ENCODE data around the gene RAPGEF1.

GRCh38 chr9:131757549-131757948 lies 17.7 kb upstream of the RAPGEF1 start:
- TF ChIP-seq CTCF (IDR thresholded peaks at IDR 0.05) (no peak), POLR2A (IDR thresholded peaks at IDR 0.05) (no peak), EP300 (IDR thresholded peaks at IDR 0.05) (no peak)

Data from ovary (tissue), 3 donors.